ENCODE results near the gene SGCD. TPM values are rescaled to one million over a fixed set of nuclear protein-coding genes. Genes with fewer than 3 reads are reported as not detected.

Gene SGCD
- total RNA-seq, 4 donors from 2014 or later = 1.1 to 8.2 (median 4.4) TPM

GRCh38 chr5:156469636-156470035, 142.7 kb downstream of the SGCD start:
- TF ChIP-seq CTCF (IDR thresholded peaks at IDR 0.05) = no peak
- DNase-seq (ENCODE audit: low spot score) = no peak
- no peak for ATAC-seq (ENCODE audit: low FRiP score)

GRCh38 chr5:156471893-156472292, 144.9 kb downstream of the SGCD start:
- no peak for TF ChIP-seq CTCF (IDR thresholded peaks at IDR 0.05)
- ATAC-seq (ENCODE audit: low FRiP score) = no peak
- DNase-seq (ENCODE audit: low spot score) = no peak

GRCh38 chr5:156473269-156473908, 146.4 kb downstream of the SGCD start:
- DNase-seq (ENCODE audit: low spot score) (no peak), ATAC-seq (ENCODE audit: low FRiP score) (no peak)
- no peak for TF ChIP-seq CTCF (IDR thresholded peaks at IDR 0.05)

- no peak for TF ChIP-seq CTCF (IDR thresholded peaks at IDR 0.05)
- DNase-seq (ENCODE audit: low spot score) = no peak
- peak; percentile 66 for ATAC-seq (ENCODE audit: low FRiP score)
Observed at GRCh38 chr5:156474251-156474650, 147.3 kb downstream of the SGCD start.

- TF ChIP-seq CTCF (IDR thresholded peaks at IDR 0.05) = no peak
- ATAC-seq (ENCODE audit: low FRiP score) (peak; percentile 74), DNase-seq (ENCODE audit: low spot score) (no peak)
Observed at GRCh38 chr5:156475182-156476157, 148.5 kb downstream of the SGCD start.

- no peak for DNase-seq (ENCODE audit: low spot score)
- no peak for ATAC-seq (ENCODE audit: low FRiP score)
Observed at GRCh38 chr5:156476158-156476551, 149.2 kb downstream of the SGCD start.

More at GRCh38 chr5:156476158-156476551, 149.2 kb downstream of the SGCD start:
- TF ChIP-seq CTCF (IDR thresholded peaks at IDR 0.05) = no peak
